ENCODE results near the gene ROS1. TPM values are rescaled to one million over a fixed set of nuclear protein-coding genes. Genes with fewer than 3 reads are reported as not detected.

The ROS1 gene
- total RNA-seq, 5 donors from 2014 or later (not counting 1 experiment from before 2014, with no cell fraction given): 0.03 to 0.07 (median 0.06) TPM; not detected in 2

GRCh38 chr6:117303323-117303722, 122.4 kb downstream of the ROS1 start:
- Mint-ChIP-seq H3K9me3 (no peaks in the 10 kb centered on the region), H3K36me3 (no peaks in the 10 kb centered on the region), H3K27ac (no peak overlapping the region), H3K4me1 (no peaks in the 10 kb centered on the region), H3K4me3 (no peak overlapping the region), H3K27me3 (peaks cover 0 to 13% of the 10 kb centered on the region in 2 donors)
- CTCF ChIA-PET: interaction anchor here in 1 of 2 donors (0.6 kb wide), 1 partner anchor 78 kb away, joined by 5 read pairs; no protein-coding TSS in a partner anchor
- Histone ChIP-seq H3K27me3 (replicated peaks in 1 of 2; ENCODE audit: control insufficient read depth in 2 of 2, extremely low read depth in 1 of 2, insufficient read depth in 2 of 2, low read length in 1 of 2) (peaks cover 0 to 2% of the 10 kb centered on the region in 2 experiments), H3K27ac (ENCODE audit: low read length) (no peak overlapping the region), H3K9me3 (no peaks in the 10 kb centered on the region), H3K4me1 (ENCODE audit: control insufficient read depth in 1 of 2, extremely low read depth in 1 of 2, insufficient read depth in 2 of 2, low read length in 2 of 2) (no peaks in the 10 kb centered on the region), H3K4me3 (ENCODE audit: control insufficient read depth in 1 of 2, extremely low read depth in 1 of 2, low read length in 1 of 2) (no peak overlapping the region), H3K36me3 (ENCODE audit: control insufficient read depth in 2 of 2, extremely low read depth in 1 of 2, insufficient read depth in 1 of 2, low read length in 1 of 2) (no peaks in the 10 kb centered on the region)
- POLR2A ChIA-PET: no interaction called here
- DNase-seq: no peak
- ATAC-seq (replicated peaks in 1 of 4): no peak
- WGBS (ENCODE audit: insufficient coverage): 50% methylated on average over 2 of the region's 3 CpGs

DNA sequence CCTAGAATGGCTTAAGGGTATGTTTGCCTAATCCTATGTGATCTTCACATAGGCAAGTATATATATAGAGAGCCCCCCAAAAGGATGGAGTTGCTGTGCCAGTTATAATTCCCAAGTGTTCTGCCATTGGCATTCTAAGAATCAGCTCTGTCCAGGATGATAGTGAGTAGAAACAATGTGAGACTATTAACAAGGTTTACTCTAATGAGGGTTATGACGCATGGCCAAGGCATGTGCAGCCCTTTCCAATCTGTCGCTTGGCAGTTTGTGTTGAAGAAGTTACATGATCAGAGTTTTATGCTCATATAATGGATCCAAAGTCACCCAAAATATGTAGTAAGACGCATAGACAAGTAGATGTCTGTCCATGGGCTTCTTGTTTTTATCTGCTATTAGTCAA, 126.8 kb downstream of the ROS1 start:
- Mint-ChIP-seq H3K36me3 (no peaks in the 10 kb centered on the region), H3K9me3 (peaks cover 0 to 2% (median 0%) of the 10 kb centered on the region in 3 donors), H3K27ac (no peak overlapping the region), H3K4me1 (no peaks in the 10 kb centered on the region), H3K4me3 (no peak overlapping the region), H3K27me3 (peaks cover 0 to 10% of the 10 kb centered on the region in 2 donors)
- no peaks in the 10 kb centered on the region for H3K4me1 ChIP-seq (ENCODE audit: control insufficient read depth in 1 of 2, extremely low read depth in 1 of 2, insufficient read depth in 2 of 2, low read length in 2 of 2)
- no peak overlapping the region for H3K27ac ChIP-seq (ENCODE audit: low read length)
- no peak for DNase-seq
- no peaks in the 10 kb centered on the region for H3K36me3 ChIP-seq (ENCODE audit: control insufficient read depth in 2 of 2, extremely low read depth in 1 of 2, insufficient read depth in 1 of 2, low read length in 1 of 2)
- no peak overlapping the region for H3K4me3 ChIP-seq (ENCODE audit: control insufficient read depth in 1 of 2, extremely low read depth in 1 of 2, low read length in 1 of 2)
- no peaks in the 10 kb centered on the region for H3K9me3 ChIP-seq
- H3K27me3 ChIP-seq (replicated peaks in 1 of 2; ENCODE audit: control insufficient read depth in 2 of 2, extremely low read depth in 1 of 2, insufficient read depth in 2 of 2, low read length in 1 of 2): no peaks in the 10 kb centered on the region
- ChIA-PET CTCF (no interaction called here), POLR2A (no interaction called here)
- WGBS (ENCODE audit: insufficient coverage): 80% methylated on average over 2 of the region's 3 CpGs
- no peak for ATAC-seq (replicated peaks in 1 of 4)

DNA sequence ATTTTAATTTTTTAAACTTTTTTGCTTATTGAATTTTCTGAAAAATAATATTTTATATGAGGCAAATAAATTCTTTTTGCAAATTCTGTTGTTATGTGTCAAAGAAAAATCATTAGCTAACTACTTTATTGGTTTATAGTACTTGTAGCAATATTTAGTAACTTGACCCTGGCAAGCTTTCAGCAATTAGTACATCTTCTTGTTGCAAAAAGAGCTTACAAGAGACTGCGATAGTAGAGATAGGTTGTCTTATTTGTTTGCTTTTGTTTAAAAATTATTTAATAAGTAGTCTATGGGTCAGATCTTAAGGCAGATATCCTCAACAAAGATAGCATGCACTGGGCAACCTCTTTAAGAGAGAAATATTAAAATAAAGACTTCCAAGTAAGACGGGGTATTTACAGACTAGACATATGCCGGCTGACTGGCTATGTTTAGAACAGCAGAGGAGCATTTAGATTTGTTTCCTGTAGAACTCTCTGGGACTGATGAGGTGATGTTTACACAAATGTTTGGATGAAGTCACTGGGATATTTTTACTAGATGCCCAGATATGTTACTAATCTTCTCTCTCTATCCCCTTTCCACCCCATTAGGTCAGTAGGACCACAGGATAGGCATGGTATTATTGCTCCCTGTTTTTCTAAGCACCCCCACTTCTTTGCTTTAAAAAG, 135.4 kb downstream of the ROS1 start:
- WGBS (ENCODE audit: insufficient coverage): no CpG with 5 or more reads among the region's 3 CpGs

GRCh38 chr6:117288083-117288715, 137.5 kb downstream of the ROS1 start:
- H3K9me3 ChIP-seq: no peaks in the 10 kb centered on the region
- H3K4me1 ChIP-seq (ENCODE audit: control insufficient read depth in 1 of 2, extremely low read depth in 1 of 2, insufficient read depth in 2 of 2, low read length in 2 of 2): no peaks in the 10 kb centered on the region
- H3K4me3 ChIP-seq (ENCODE audit: control insufficient read depth in 1 of 2, extremely low read depth in 1 of 2, low read length in 1 of 2): no peak overlapping the region
- Mint-ChIP-seq H3K36me3 (no peaks in the 10 kb centered on the region), H3K4me3 (no peak overlapping the region), H3K27ac (no peak overlapping the region), H3K9me3 (peaks cover 0 to 8% (median 2%) of the 10 kb centered on the region in 3 donors), H3K27me3 (peaks cover 14 to 16% of the 10 kb centered on the region in 2 donors), H3K4me1 (no peaks in the 10 kb centered on the region)
- ChIA-PET POLR2A (no interaction called here), CTCF (no interaction called here)
- peaks cover 0 to 2% of the 10 kb centered on the region in 2 experiments for H3K27me3 ChIP-seq (replicated peaks in 1 of 2; ENCODE audit: control insufficient read depth in 2 of 2, extremely low read depth in 1 of 2, insufficient read depth in 2 of 2, low read length in 1 of 2)
- H3K27ac ChIP-seq (ENCODE audit: low read length): no peak overlapping the region
- no CpG with 5 or more reads among the region's 3 CpGs for WGBS (ENCODE audit: insufficient coverage)
- no peaks in the 10 kb centered on the region for H3K36me3 ChIP-seq (ENCODE audit: control insufficient read depth in 2 of 2, extremely low read depth in 1 of 2, insufficient read depth in 1 of 2, low read length in 1 of 2)
- DNase-seq (no peak), ATAC-seq (replicated peaks in 1 of 4) (no peak)

More for the DNA sequence above, 135.4 kb downstream of the ROS1 start:
- H3K27ac Mint-ChIP-seq: no peak overlapping the region
- no peak overlapping the region for H3K4me3 Mint-ChIP-seq
- peaks cover 2 to 8% (median 5%) of the 10 kb centered on the region in 3 donors for H3K9me3 Mint-ChIP-seq
- no peaks in the 10 kb centered on the region for H3K4me1 Mint-ChIP-seq
- ChIA-PET POLR2A (no interaction called here), CTCF (no interaction called here)
- H3K27me3 ChIP-seq (replicated peaks in 1 of 2; ENCODE audit: control insufficient read depth in 2 of 2, extremely low read depth in 1 of 2, insufficient read depth in 2 of 2, low read length in 1 of 2): peaks cover 0 to 2% of the 10 kb centered on the region in 2 experiments
- H3K36me3 Mint-ChIP-seq: no peaks in the 10 kb centered on the region
- no peaks in the 10 kb centered on the region for H3K36me3 ChIP-seq (ENCODE audit: control insufficient read depth in 2 of 2, extremely low read depth in 1 of 2, insufficient read depth in 1 of 2, low read length in 1 of 2)
- peaks cover 15% of the 10 kb centered on the region in 2 donors for H3K27me3 Mint-ChIP-seq
- no peak overlapping the region for H3K27ac ChIP-seq (ENCODE audit: low read length)
- ATAC-seq (replicated peaks in 1 of 4) (no peak), DNase-seq (no peak)
- no peak overlapping the region for H3K4me3 ChIP-seq (ENCODE audit: control insufficient read depth in 1 of 2, extremely low read depth in 1 of 2, low read length in 1 of 2)
- H3K4me1 ChIP-seq (ENCODE audit: control insufficient read depth in 1 of 2, extremely low read depth in 1 of 2, insufficient read depth in 2 of 2, low read length in 2 of 2): no peaks in the 10 kb centered on the region
- no peaks in the 10 kb centered on the region for H3K9me3 ChIP-seq

GRCh38 chr6:117280922-117281321, 144.8 kb downstream of the ROS1 start:
- Histone ChIP-seq H3K27ac (ENCODE audit: low read length) (no peak overlapping the region), H3K27me3 (replicated peaks in 1 of 2; ENCODE audit: control insufficient read depth in 2 of 2, extremely low read depth in 1 of 2, insufficient read depth in 2 of 2, low read length in 1 of 2) (peaks cover 3 to 4% of the 10 kb centered on the region in 2 experiments), H3K9me3 (no peaks in the 10 kb centered on the region), H3K4me3 (ENCODE audit: control insufficient read depth in 1 of 2, extremely low read depth in 1 of 2, low read length in 1 of 2) (no peak overlapping the region), H3K36me3 (ENCODE audit: control insufficient read depth in 2 of 2, extremely low read depth in 1 of 2, insufficient read depth in 1 of 2, low read length in 1 of 2) (no peaks in the 10 kb centered on the region), H3K4me1 (ENCODE audit: control insufficient read depth in 1 of 2, extremely low read depth in 1 of 2, insufficient read depth in 2 of 2, low read length in 2 of 2) (no peaks in the 10 kb centered on the region)
- ChIA-PET CTCF (no interaction called here), POLR2A (no interaction called here)
- peaks cover 22 to 23% of the 10 kb centered on the region in 2 donors for H3K27me3 Mint-ChIP-seq
- ATAC-seq (replicated peaks in 1 of 4) (no peak), DNase-seq (no peak)
- no CpG with 5 or more reads among the region's 3 CpGs for WGBS (ENCODE audit: insufficient coverage)
- H3K36me3 Mint-ChIP-seq: no peaks in the 10 kb centered on the region
- no peak overlapping the region for H3K27ac Mint-ChIP-seq
- no peaks in the 10 kb centered on the region for H3K4me1 Mint-ChIP-seq
- no peak overlapping the region for H3K4me3 Mint-ChIP-seq
- H3K9me3 Mint-ChIP-seq: peaks cover 0 to 7% (median 0%) of the 10 kb centered on the region in 3 donors

DNA sequence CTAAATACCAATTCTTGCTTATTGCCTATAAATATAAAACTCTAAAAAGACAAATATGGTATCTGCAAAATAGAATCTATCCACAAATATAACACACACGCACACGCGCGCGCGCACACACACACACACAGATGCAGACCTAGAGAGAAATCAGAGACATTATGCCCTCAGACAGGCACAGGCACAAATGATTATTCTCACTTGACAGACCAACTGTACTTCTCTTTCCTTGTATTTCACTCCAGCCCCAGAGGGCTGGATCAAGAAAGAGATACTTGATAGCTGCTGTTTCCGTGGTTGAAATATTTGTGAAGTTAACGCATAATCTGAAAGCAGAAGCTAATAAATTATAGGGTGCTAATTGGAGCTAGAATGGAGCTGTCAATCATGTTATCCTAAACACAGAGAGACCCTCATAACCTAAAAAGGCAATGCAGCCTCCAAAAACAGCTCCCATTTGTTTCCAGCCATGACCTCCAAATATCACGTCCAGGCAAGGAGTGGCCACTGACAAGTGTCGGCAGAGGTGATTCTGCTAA, 148.9 kb downstream of the ROS1 start:
- Mint-ChIP-seq H3K27me3 (peaks cover 52 to 53% of the 10 kb centered on the region in 2 donors), H3K4me1 (no peaks in the 10 kb centered on the region), H3K4me3 (no peak overlapping the region), H3K9me3 (no peaks in the 10 kb centered on the region), H3K27ac (no peak overlapping the region), H3K36me3 (no peaks in the 10 kb centered on the region)
- Histone ChIP-seq H3K27me3 (replicated peaks in 1 of 2; ENCODE audit: control insufficient read depth in 2 of 2, extremely low read depth in 1 of 2, insufficient read depth in 2 of 2, low read length in 1 of 2) (peaks cover 11 to 17% of the 10 kb centered on the region in 2 experiments), H3K4me3 (ENCODE audit: control insufficient read depth in 1 of 2, extremely low read depth in 1 of 2, low read length in 1 of 2) (no peak overlapping the region), H3K27ac (ENCODE audit: low read length) (no peak overlapping the region), H3K4me1 (ENCODE audit: control insufficient read depth in 1 of 2, extremely low read depth in 1 of 2, insufficient read depth in 2 of 2, low read length in 2 of 2) (no peaks in the 10 kb centered on the region), H3K9me3 (no peaks in the 10 kb centered on the region), H3K36me3 (ENCODE audit: control insufficient read depth in 2 of 2, extremely low read depth in 1 of 2, insufficient read depth in 1 of 2, low read length in 1 of 2) (no peaks in the 10 kb centered on the region)
- no CpG with 5 or more reads among the region's 10 CpGs for WGBS (ENCODE audit: insufficient coverage)
- DNase-seq (no peak), ATAC-seq (replicated peaks in 1 of 4) (no peak)
- ChIA-PET CTCF (interaction anchor here in 1 of 2 donors (0.6 kb wide), 1 partner anchor 1339 kb away, joined by 3 read pairs; no protein-coding TSS in a partner anchor), POLR2A (no interaction called here)

Data from T-cell (primary cell).